ENCODE measurements around the gene CCDC57. TPM values are rescaled to one million over a fixed set of nuclear protein-coding genes. Genes with fewer than 3 reads are reported as not detected.

Gene CCDC57
- total RNA-seq, 1 donor from 2014 or later, result 50.5 TPM

- no peak overlapping the region for H3K4me3 ChIP-seq
- intact Hi-C loops (cut with DNase I), result no loop called here
- H3K9me3 ChIP-seq, result no peaks in the 10 kb centered on the region
- no peak for TF ChIP-seq CTCF (IDR thresholded peaks at IDR 0.05)
- H3K4me1 ChIP-seq, result peaks cover 48% of the 10 kb centered on the region
- no peak overlapping the region for H3K27ac ChIP-seq
- peaks cover 11% of the 10 kb centered on the region for H3K36me3 ChIP-seq
- H3K27me3 ChIP-seq, result no peaks in the 10 kb centered on the region
- no peak for DNase-seq
- no peak for ATAC-seq
Measured at GRCh38 chr17:82232876-82233785, 20.5 kb upstream of the CCDC57 start.

GRCh38 chr17:82232322-82232820 lies 19.7 kb upstream of the CCDC57 start:
- Histone ChIP-seq H3K9me3 (no peaks in the 10 kb centered on the region), H3K36me3 (peaks cover 7% of the 10 kb centered on the region), H3K27me3 (no peaks in the 10 kb centered on the region), H3K4me1 (peaks cover 48% of the 10 kb centered on the region), H3K27ac (peak overlapping the region; percentile 91), H3K4me3 (peak overlapping the region; percentile 73)
- no peak for TF ChIP-seq CTCF (IDR thresholded peaks at IDR 0.05)
- intact Hi-C loops (cut with DNase I), result no loop called here
- ATAC-seq (no peak), DNase-seq (peak; percentile 68)

GRCh38 chr17:82231562-82232321 lies 19.1 kb upstream of the CCDC57 start:
- intact Hi-C loops (cut with DNase I), result no loop called here
- peak overlapping the region; percentile 73 for H3K4me3 ChIP-seq

GRCh38 chr17:82231312-82231561 lies 18.6 kb upstream of the CCDC57 start:
- intact Hi-C loops (cut with DNase I), result no loop called here
- H3K27me3 ChIP-seq, result no peaks in the 10 kb centered on the region
- peak overlapping the region; percentile 73 for H3K4me3 ChIP-seq
- H3K4me1 ChIP-seq, result peaks cover 42% of the 10 kb centered on the region
- H3K9me3 ChIP-seq, result no peaks in the 10 kb centered on the region
- ATAC-seq, result peak; percentile 34
- H3K36me3 ChIP-seq, result no peaks in the 10 kb centered on the region
- TF ChIP-seq CTCF (IDR thresholded peaks at IDR 0.05), result no peak
- DNase-seq, result no peak
- H3K27ac ChIP-seq, result peak overlapping the region; percentile 91

More at GRCh38 chr17:82231562-82232321, 19.1 kb upstream of the CCDC57 start:
- H3K4me1 ChIP-seq, result peaks cover 47% of the 10 kb centered on the region
- no peaks in the 10 kb centered on the region for H3K9me3 ChIP-seq
- DNase-seq (peak; percentile 94), ATAC-seq (peak; percentile 61)
- TF ChIP-seq CTCF (IDR thresholded peaks at IDR 0.05), result no peak
- H3K36me3 ChIP-seq, result peaks cover under 1% of the 10 kb centered on the region
- peak overlapping the region; percentile 91 for H3K27ac ChIP-seq
- no peaks in the 10 kb centered on the region for H3K27me3 ChIP-seq

GRCh38 chr17:82230609-82231311 lies 18.1 kb upstream of the CCDC57 start:
- H3K27ac ChIP-seq, result peak overlapping the region; percentile 91
- ATAC-seq, result peak; percentile 73
- peak; percentile 94 for DNase-seq
- H3K27me3 ChIP-seq, result no peaks in the 10 kb centered on the region
- no peaks in the 10 kb centered on the region for H3K36me3 ChIP-seq
- TF ChIP-seq CTCF (IDR thresholded peaks at IDR 0.05), result peak; percentile 66
- intact Hi-C loops (cut with DNase I), result no loop called here
- H3K9me3 ChIP-seq, result no peaks in the 10 kb centered on the region
- peaks cover 37% of the 10 kb centered on the region for H3K4me1 ChIP-seq
- peak overlapping the region; percentile 73 for H3K4me3 ChIP-seq

Measured in upper lobe of right lung (tissue), 1 donor.